DND-41 (cell line): ENCODE data around the gene SBF1.

Source experiments
- ATAC-seq: fragments of 200-7000 bp; cut with Tn5 transposase; 3 replicates; pipeline ENCODE4 v1.9.1; 2021; ENCODE audit warnings: low read depth; ENCODE audit not compliant: insufficient read depth
- DNase-seq: peaks from one replicate; pipeline ENCODE4 v3.0.0-alpha.2; 2020
- H2AFZ ChIP-seq: 2 replicates; pipeline ENCODE4 v1.6.0; 2012; ENCODE audit warnings: low read depth, low read length
- H3K27ac ChIP-seq: 2 replicates; pipeline ENCODE4 v1.5.1; 2012; ENCODE audit warnings: low read length, inconsistent platforms
- H3K27me3 ChIP-seq: fragments of 200-600 bp; sonication (generic); 2 replicates; pipeline ENCODE4 v1.6.0; 2012; ENCODE audit warnings: low read length, mild to moderate bottlenecking, inconsistent platforms; ENCODE audit not compliant: insufficient read depth, poor library complexity
- H3K36me3 ChIP-seq: 2 replicates; pipeline ENCODE4 v1.5.1; 2012; ENCODE audit warnings: low read length, inconsistent platforms; ENCODE audit not compliant: insufficient read depth
- H3K4me1 ChIP-seq: 2 replicates; pipeline ENCODE4 v1.5.1; 2012; ENCODE audit warnings: mild to moderate bottlenecking, low read length; ENCODE audit not compliant: insufficient read depth
- H3K4me2 ChIP-seq: 2 replicates; pipeline ENCODE4 v1.6.0; 2012; ENCODE audit warnings: mild to moderate bottlenecking, moderate library complexity, low read length, inconsistent platforms; ENCODE audit not compliant: insufficient read depth
- H3K4me3 ChIP-seq, 2 experiments: fragments of 200-600 bp in 1 of 2; shearing (Covaris generic) in 1 of 2; 2 replicates each; pipeline ENCODE4 v1.5.1; 2012 to 2016; ENCODE audit warnings: inconsistent platforms in 2 of 2, low read length in 2 of 2, mild to moderate bottlenecking in 2 of 2, low read depth in 1 of 2, moderate library complexity in 1 of 2
- H3K79me2 ChIP-seq: 2 replicates; pipeline ENCODE4 v1.6.0; 2012; ENCODE audit warnings: low read length, inconsistent platforms; ENCODE audit not compliant: insufficient read depth
- H3K9ac ChIP-seq: 2 replicates; pipeline ENCODE4 v1.6.0; 2012; ENCODE audit warnings: low read depth, mild to moderate bottlenecking, inconsistent platforms, low read length, moderate library complexity
- H3K9me3 ChIP-seq: 2 replicates; pipeline ENCODE4 v1.5.1; 2012; ENCODE audit warnings: low read length, moderate library complexity, mild to moderate bottlenecking, inconsistent platforms; ENCODE audit not compliant: insufficient read depth, severe bottlenecking
- H4K20me1 ChIP-seq: 2 replicates; pipeline ENCODE4 v1.6.0; 2012; ENCODE audit warnings: low read length; ENCODE audit not compliant: insufficient read depth
- EZH2 ChIP-seq: IDR thresholded peaks from 3 replicates; pipeline ENCODE4 v1.6.1; 2012; ENCODE audit warnings: borderline replicate concordance, low read depth, mild to moderate bottlenecking, moderate library complexity, low read length, inconsistent platforms; ENCODE audit not compliant: severe bottlenecking
- TF ChIP-seq, protein P1 (sequence below): IDR thresholded peaks from 2 replicates; pipeline ENCODE4 v1.5.1; 2012; ENCODE audit warnings: borderline replicate concordance, low read length, moderate library complexity, mild to moderate bottlenecking; ENCODE audit not compliant: poor library complexity, severe bottlenecking; ENCODE audit errors: extremely low read depth

Gene SBF1

DNA sequence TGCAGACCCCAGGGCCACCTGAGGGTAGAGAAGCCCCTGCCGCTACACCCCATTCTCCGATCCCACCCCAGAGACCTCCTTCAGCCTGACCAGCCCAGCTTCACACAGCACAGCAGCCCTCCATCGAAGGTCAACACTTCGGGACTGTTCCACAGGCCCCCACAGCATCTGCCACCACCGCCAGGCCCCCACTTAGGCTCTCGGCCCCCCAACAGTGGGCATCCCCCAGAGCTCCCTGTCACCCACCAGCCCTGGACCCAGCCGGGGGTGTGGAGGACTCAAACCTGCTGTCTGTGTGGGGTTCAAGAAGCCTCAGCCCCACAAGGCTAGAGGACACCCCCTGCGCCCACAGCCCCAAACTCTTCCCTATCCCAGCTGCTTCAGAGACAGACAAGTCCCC lies 6.2 kb downstream of the SBF1 start:
- Histone ChIP-seq H3K27me3 (no peaks in the 10 kb centered on the region), H3K9me3 (no peaks in the 10 kb centered on the region), H3K36me3 (peaks cover 76% of the 10 kb centered on the region), H4K20me1 (peaks cover 92% of the 10 kb centered on the region), H3K79me2 (peaks cover 87% of the 10 kb centered on the region), H3K27ac (peak overlapping the region; percentile 92), H3K4me2 (peak overlapping the region; percentile 99), H3K4me3 (peak overlapping the region in 1 of 2 experiments; percentile 48; a peak in 2 of 4 replicates), H3K4me1 (peaks cover 61% of the 10 kb centered on the region), H3K9ac (peak overlapping the region; percentile 52), H2AFZ (no peak overlapping the region)
- ATAC-seq (no peak), DNase-seq (no peak)
- no peak for TF ChIP-seq EZH2
- TF ChIP-seq, protein P1, sequence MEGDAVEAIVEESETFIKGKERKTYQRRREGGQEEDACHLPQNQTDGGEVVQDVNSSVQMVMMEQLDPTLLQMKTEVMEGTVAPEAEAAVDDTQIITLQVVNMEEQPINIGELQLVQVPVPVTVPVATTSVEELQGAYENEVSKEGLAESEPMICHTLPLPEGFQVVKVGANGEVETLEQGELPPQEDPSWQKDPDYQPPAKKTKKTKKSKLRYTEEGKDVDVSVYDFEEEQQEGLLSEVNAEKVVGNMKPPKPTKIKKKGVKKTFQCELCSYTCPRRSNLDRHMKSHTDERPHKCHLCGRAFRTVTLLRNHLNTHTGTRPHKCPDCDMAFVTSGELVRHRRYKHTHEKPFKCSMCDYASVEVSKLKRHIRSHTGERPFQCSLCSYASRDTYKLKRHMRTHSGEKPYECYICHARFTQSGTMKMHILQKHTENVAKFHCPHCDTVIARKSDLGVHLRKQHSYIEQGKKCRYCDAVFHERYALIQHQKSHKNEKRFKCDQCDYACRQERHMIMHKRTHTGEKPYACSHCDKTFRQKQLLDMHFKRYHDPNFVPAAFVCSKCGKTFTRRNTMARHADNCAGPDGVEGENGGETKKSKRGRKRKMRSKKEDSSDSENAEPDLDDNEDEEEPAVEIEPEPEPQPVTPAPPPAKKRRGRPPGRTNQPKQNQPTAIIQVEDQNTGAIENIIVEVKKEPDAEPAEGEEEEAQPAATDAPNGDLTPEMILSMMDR, result no peak

DNA sequence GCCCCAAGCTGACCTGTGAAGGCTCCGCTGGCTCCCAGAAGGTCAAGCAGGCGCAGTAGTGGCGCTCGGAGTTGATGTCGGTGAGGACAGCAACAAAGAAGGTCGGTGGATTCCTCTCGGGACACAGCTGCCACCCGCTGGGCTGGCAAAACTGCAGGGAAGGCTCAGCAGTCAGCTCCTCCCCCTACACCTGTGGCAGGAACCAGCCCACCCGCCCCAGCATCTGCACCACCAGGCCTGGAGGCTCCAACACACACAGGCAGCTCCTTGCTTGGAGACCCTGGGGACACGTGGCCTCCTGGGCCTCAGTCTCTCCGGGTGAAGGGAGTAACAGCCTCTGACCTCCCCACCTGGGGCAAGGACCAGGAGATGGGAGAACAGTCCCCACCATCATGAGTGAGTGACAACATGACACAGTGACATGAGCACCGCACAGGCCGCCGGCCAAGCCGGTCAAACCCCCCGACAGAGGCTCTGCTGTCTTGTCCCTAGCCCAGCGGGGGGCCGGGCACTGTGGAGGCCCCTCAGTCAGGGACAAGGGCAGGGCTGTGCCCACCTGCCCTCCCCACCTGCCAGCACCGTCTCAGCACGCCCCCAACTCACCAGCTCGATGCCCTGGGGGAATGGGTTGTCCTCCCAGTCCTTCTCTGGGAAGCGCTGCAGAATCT lies 6.9 kb downstream of the SBF1 start:
- ATAC-seq (no peak), DNase-seq (no peak)
- Histone ChIP-seq H3K27ac (peak overlapping the region; percentile 92), H3K4me2 (peak overlapping the region; percentile 99), H3K4me1 (peaks cover 54% of the 10 kb centered on the region), H3K9me3 (no peaks in the 10 kb centered on the region), H3K9ac (peak overlapping the region; percentile 52), H3K79me2 (peaks cover 80% of the 10 kb centered on the region), H4K20me1 (peaks cover 92% of the 10 kb centered on the region), H3K4me3 (no peak overlapping the region), H2AFZ (no peak overlapping the region), H3K36me3 (peaks cover 76% of the 10 kb centered on the region), H3K27me3 (no peaks in the 10 kb centered on the region)
- TF ChIP-seq EZH2, result no peak
- TF ChIP-seq, protein P1, result no peak

DNA sequence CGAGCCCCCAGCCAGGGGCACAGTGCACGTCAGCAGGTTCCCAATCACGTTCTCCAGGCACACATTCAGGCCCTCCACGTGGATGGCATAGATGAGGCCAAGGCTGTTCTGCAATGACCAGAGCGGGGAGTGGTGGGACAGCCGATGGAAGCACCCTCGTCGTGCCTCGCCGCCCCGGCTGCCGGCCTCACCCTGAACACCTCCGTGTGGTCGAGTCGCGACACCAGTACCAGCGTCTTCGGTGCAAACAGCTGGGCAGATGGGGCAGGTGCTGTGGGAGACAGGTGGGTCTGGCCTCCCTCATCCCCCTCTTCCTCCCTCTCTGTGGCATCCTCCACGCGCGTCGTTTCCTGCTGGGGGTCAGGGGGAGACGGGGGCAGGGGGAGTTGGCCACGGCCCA lies 7.5 kb downstream of the SBF1 start:
- no peaks in the 10 kb centered on the region for H3K9me3 ChIP-seq
- peaks cover 48% of the 10 kb centered on the region for H3K4me1 ChIP-seq
- H2AFZ ChIP-seq, result no peak overlapping the region
- no peak overlapping the region for H3K9ac ChIP-seq
- H3K27me3 ChIP-seq, result no peaks in the 10 kb centered on the region
- TF ChIP-seq, protein P1, result no peak
- TF ChIP-seq EZH2, result no peak
- no peak overlapping the region for H3K4me3 ChIP-seq
- peaks cover 76% of the 10 kb centered on the region for H3K79me2 ChIP-seq
- peaks cover 76% of the 10 kb centered on the region for H3K36me3 ChIP-seq
- DNase-seq, result no peak
- peaks cover 92% of the 10 kb centered on the region for H4K20me1 ChIP-seq
- no peak for ATAC-seq
- no peak overlapping the region for H3K4me2 ChIP-seq
- H3K27ac ChIP-seq, result peak overlapping the region; percentile 92; the same call in 1 of the 2 replicates
